Measurements from ENCODE around the gene ATP6V0B.
A peak's percentile ranks its signal among the peaks of the same experiment; 100 is the strongest.

The ATP6V0B gene

DNA sequence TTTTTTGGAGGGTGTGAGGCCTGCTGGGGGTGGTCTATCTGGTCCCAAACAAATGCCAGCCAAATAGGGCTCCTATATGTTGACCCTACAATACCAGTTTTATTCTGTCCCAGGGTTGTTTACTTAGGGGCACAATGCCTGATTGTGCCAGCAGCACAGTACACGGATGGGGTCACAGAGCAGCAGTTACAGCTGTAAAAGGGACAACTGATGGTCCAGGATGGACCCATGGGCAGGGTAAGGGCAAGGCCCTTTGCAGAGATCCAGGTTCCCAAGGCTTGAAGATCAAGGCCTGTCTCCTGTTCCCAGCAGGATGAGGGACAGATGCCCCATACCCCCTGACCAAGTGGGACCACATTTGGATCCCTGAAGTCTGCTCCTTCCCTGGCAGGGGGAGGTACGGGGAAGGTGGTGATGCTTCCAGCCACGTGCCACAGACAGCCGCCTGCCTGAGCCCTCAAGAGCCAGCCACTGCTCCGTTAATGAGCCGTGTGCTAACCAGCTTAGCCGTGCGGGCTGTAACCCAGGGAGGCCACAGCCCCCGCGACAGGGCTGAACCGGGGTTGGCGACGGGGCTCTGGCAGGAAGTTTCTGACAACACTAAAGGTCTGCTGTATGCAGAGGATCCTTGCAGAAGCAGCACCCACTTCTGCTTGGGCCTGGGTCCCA, 38.3 kb downstream of the ATP6V0B start:
- no peak overlapping the region for H3K4me3 ChIP-seq (replicated peaks; ENCODE audit: insufficient read depth, low read length)
- H3K27ac ChIP-seq (replicated peaks): no peak overlapping the region
- no peaks in the 10 kb centered on the region for H3K27me3 ChIP-seq (ENCODE audit: insufficient read depth, poor library complexity, severe bottlenecking)
- TF ChIP-seq GABPA (IDR thresholded peaks at IDR 0.05; ENCODE audit: low read depth) (no peak), SPI1 (IDR thresholded peaks at IDR 0.05; ENCODE audit: borderline replicate concordance, low read depth) (no peak), POLR2AphosphoS5 (IDR thresholded peaks at IDR 0.05; ENCODE audit: low read depth) (no peak)
- TF ChIP-seq, protein P1, sequence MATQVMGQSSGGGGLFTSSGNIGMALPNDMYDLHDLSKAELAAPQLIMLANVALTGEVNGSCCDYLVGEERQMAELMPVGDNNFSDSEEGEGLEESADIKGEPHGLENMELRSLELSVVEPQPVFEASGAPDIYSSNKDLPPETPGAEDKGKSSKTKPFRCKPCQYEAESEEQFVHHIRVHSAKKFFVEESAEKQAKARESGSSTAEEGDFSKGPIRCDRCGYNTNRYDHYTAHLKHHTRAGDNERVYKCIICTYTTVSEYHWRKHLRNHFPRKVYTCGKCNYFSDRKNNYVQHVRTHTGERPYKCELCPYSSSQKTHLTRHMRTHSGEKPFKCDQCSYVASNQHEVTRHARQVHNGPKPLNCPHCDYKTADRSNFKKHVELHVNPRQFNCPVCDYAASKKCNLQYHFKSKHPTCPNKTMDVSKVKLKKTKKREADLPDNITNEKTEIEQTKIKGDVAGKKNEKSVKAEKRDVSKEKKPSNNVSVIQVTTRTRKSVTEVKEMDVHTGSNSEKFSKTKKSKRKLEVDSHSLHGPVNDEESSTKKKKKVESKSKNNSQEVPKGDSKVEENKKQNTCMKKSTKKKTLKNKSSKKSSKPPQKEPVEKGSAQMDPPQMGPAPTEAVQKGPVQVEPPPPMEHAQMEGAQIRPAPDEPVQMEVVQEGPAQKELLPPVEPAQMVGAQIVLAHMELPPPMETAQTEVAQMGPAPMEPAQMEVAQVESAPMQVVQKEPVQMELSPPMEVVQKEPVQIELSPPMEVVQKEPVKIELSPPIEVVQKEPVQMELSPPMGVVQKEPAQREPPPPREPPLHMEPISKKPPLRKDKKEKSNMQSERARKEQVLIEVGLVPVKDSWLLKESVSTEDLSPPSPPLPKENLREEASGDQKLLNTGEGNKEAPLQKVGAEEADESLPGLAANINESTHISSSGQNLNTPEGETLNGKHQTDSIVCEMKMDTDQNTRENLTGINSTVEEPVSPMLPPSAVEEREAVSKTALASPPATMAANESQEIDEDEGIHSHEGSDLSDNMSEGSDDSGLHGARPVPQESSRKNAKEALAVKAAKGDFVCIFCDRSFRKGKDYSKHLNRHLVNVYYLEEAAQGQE (IDR thresholded peaks at IDR 0.05; ENCODE audit: insufficient replicate concordance, low read depth): no peak
- TF ChIP-seq, protein P2, sequence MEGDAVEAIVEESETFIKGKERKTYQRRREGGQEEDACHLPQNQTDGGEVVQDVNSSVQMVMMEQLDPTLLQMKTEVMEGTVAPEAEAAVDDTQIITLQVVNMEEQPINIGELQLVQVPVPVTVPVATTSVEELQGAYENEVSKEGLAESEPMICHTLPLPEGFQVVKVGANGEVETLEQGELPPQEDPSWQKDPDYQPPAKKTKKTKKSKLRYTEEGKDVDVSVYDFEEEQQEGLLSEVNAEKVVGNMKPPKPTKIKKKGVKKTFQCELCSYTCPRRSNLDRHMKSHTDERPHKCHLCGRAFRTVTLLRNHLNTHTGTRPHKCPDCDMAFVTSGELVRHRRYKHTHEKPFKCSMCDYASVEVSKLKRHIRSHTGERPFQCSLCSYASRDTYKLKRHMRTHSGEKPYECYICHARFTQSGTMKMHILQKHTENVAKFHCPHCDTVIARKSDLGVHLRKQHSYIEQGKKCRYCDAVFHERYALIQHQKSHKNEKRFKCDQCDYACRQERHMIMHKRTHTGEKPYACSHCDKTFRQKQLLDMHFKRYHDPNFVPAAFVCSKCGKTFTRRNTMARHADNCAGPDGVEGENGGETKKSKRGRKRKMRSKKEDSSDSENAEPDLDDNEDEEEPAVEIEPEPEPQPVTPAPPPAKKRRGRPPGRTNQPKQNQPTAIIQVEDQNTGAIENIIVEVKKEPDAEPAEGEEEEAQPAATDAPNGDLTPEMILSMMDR (IDR thresholded peaks at IDR 0.05; ENCODE audit: insufficient read depth, low read length): no peak
- peak in 1 of 2 experiments; percentile 67 for DNase-seq (ENCODE audit: low read depth in 1 of 2, low spot score in 1 of 2)

DNA sequence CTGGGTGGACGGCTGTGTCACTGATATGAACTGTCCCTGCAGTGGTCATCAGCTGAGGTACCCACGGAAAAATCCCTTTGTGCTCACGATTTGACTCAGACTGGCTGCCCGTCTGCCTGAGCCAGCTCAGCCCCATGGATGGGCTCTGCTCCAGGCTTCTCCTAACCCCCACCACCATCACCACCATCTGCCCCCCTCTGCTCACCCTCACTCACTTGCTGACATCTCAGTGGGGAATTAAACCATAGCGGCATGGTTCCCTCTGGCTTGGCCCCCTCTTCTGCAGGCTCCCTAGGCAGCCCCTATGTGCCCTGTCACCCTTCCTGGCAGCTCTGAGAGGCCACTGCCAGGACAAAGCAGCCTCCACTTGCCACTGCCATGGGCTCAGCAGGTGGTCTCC, 39.2 kb downstream of the ATP6V0B start:
- Histone ChIP-seq H3K4me3 (replicated peaks; ENCODE audit: insufficient read depth, low read length) (no peak overlapping the region), H3K27me3 (ENCODE audit: insufficient read depth, poor library complexity, severe bottlenecking) (no peaks in the 10 kb centered on the region), H3K27ac (replicated peaks) (no peak overlapping the region)
- no peak for DNase-seq (ENCODE audit: low read depth in 1 of 2, low spot score in 1 of 2)
- TF ChIP-seq SPI1 (IDR thresholded peaks at IDR 0.05; ENCODE audit: borderline replicate concordance, low read depth) (no peak), POLR2AphosphoS5 (IDR thresholded peaks at IDR 0.05; ENCODE audit: low read depth) (no peak), GABPA (IDR thresholded peaks at IDR 0.05; ENCODE audit: low read depth) (no peak)
- TF ChIP-seq, protein P1 (IDR thresholded peaks at IDR 0.05; ENCODE audit: insufficient replicate concordance, low read depth): no peak
- TF ChIP-seq, protein P2 (IDR thresholded peaks at IDR 0.05; ENCODE audit: insufficient read depth, low read length): no peak

GRCh38 chr1:44014365-44015104, 39.8 kb downstream of the ATP6V0B start:
- DNase-seq (ENCODE audit: low read depth in 1 of 2, low spot score in 1 of 2): no peak
- no peak overlapping the region for H3K27ac ChIP-seq (replicated peaks)
- H3K4me3 ChIP-seq (replicated peaks; ENCODE audit: insufficient read depth, low read length): no peak overlapping the region
- H3K27me3 ChIP-seq (ENCODE audit: insufficient read depth, poor library complexity, severe bottlenecking): no peaks in the 10 kb centered on the region
- TF ChIP-seq, protein P2 (IDR thresholded peaks at IDR 0.05; ENCODE audit: insufficient read depth, low read length): no peak
- TF ChIP-seq SPI1 (IDR thresholded peaks at IDR 0.05; ENCODE audit: borderline replicate concordance, low read depth): no peak
- TF ChIP-seq GABPA (IDR thresholded peaks at IDR 0.05; ENCODE audit: low read depth): no peak
- TF ChIP-seq POLR2AphosphoS5 (IDR thresholded peaks at IDR 0.05; ENCODE audit: low read depth): no peak
- TF ChIP-seq, protein P1 (IDR thresholded peaks at IDR 0.05; ENCODE audit: insufficient replicate concordance, low read depth): no peak
